GM23338 (cell line): Measurements from ENCODE around the gene VPS52. TPM values are rescaled to one million over a fixed set of nuclear protein-coding genes. Genes with fewer than 3 reads are reported as not detected.

Experiments used
- ATAC-seq: fragments of 200-7000 bp; cut with Tn5 transposase; 3 replicates; pipeline ENCODE4 v1.9.1; 2020
- DNase-seq: peaks from one replicate; pipeline ENCODE4 v3.0.0-alpha.2; 2015; ENCODE audit warnings: low spot score
- H2AFZ ChIP-seq: fragments of 200-600 bp; sonication (generic); 2 replicates; pipeline ENCODE4 v1.8.0; 2016; ENCODE audit warnings: antibody characterized with exemption, mild to moderate bottlenecking, moderate library complexity
- H3F3A ChIP-seq: fragments of 200-600 bp; sonication (generic); replicated peaks from 2 replicates; pipeline ENCODE4 v1.8.0; 2017; ENCODE audit warnings: antibody characterized with exemption, mixed run types, low read depth
- H3K27ac ChIP-seq: fragments of 200-600 bp; sonication (generic); 2 replicates; pipeline ENCODE4 v1.6.1; 2016; ENCODE audit warnings: low read depth
- H3K27me3 ChIP-seq: fragments of 200-600 bp; sonication (generic); 2 replicates; pipeline ENCODE4 v1.8.0; 2016; ENCODE audit warnings: mild to moderate bottlenecking, mixed run types, moderate library complexity; ENCODE audit not compliant: insufficient read depth
- H3K36me3 ChIP-seq: fragments of 200-600 bp; sonication (generic); 2 replicates; pipeline ENCODE4 v1.8.0; 2016; ENCODE audit warnings: mild to moderate bottlenecking; ENCODE audit not compliant: insufficient read depth
- H3K4me1 ChIP-seq: fragments of 200-600 bp; sonication (generic); 2 replicates; pipeline ENCODE4 v1.8.0; 2016; ENCODE audit warnings: mild to moderate bottlenecking, moderate library complexity; ENCODE audit not compliant: insufficient read depth
- H3K4me2 ChIP-seq: fragments of 200-600 bp; sonication (generic); 2 replicates; pipeline ENCODE4 v1.7.1; 2017; ENCODE audit warnings: mixed run types
- H3K4me3 ChIP-seq: fragments of 200-600 bp; sonication (generic); 2 replicates; pipeline ENCODE4 v1.6.1; 2016; ENCODE audit warnings: mixed run types
- H3K79me2 ChIP-seq: fragments of 200-600 bp; sonication (generic); replicated peaks from 2 replicates; pipeline ENCODE4 v1.8.0; 2017; ENCODE audit warnings: mild to moderate bottlenecking; ENCODE audit not compliant: insufficient read depth
- H3K9me2 ChIP-seq: fragments of 200-600 bp; sonication (generic); 2 replicates; pipeline ENCODE4 v1.8.0; 2017; ENCODE audit not compliant: insufficient read depth
- H4K20me1 ChIP-seq: fragments of 200-600 bp; sonication (generic); replicated peaks from 2 replicates; pipeline ENCODE4 v1.8.0; 2017; ENCODE audit warnings: mild to moderate bottlenecking; ENCODE audit not compliant: insufficient read depth
- H3K27ac Mint-ChIP-seq: 2 replicates; pipeline ENCODE4 v1.8.0; 2020; ENCODE audit warnings: inconsistent platforms, mild to moderate bottlenecking, moderate library complexity, mixed read lengths
- H3K27me3 Mint-ChIP-seq: 3 replicates; pipeline ENCODE4 v1.8.0; 2022; ENCODE audit warnings: low read depth, mild to moderate bottlenecking, moderate library complexity, mixed read lengths, inconsistent platforms; ENCODE audit not compliant: insufficient read depth, poor library complexity
- H3K36me3 Mint-ChIP-seq: 3 replicates; pipeline ENCODE4 v1.8.0; 2021; ENCODE audit warnings: low read depth, mild to moderate bottlenecking, inconsistent platforms, moderate library complexity, mixed read lengths
- H3K4me1 Mint-ChIP-seq: 3 replicates; pipeline ENCODE4 v1.8.0; 2020; ENCODE audit warnings: mild to moderate bottlenecking, inconsistent platforms, mixed read lengths
- H3K4me3 Mint-ChIP-seq: 3 replicates; pipeline ENCODE4 v1.8.0; 2021; ENCODE audit warnings: moderate library complexity, mild to moderate bottlenecking, inconsistent platforms, mixed read lengths
- H3K9me3 Mint-ChIP-seq: 3 replicates; pipeline ENCODE4 v1.8.0; 2020; ENCODE audit warnings: moderate library complexity, mild to moderate bottlenecking, inconsistent platforms, mixed read lengths
- EZH2phosphoT487 ChIP-seq: fragments of 200-600 bp; sonication (generic); IDR thresholded peaks from one replicate; pipeline ENCODE4 v1.8.1; 2018; ENCODE audit warnings: antibody characterized with exemption; ENCODE audit not compliant: unreplicated experiment
- JUNB ChIP-seq: IDR thresholded peaks from one replicate; pipeline ENCODE4 v1.6.1; 2016; ENCODE audit warnings: antibody characterized with exemption; ENCODE audit not compliant: unreplicated experiment
- ZNF114 ChIP-seq: fragments of 250-450 bp; sonication (Bioruptor Pico); IDR thresholded peaks from 2 replicates; pipeline ENCODE4 v1.5.0; 2020; ENCODE audit warnings: mild to moderate bottlenecking, moderate library complexity
- polyA plus RNA-seq: library from polyadenylated mRNA; unstranded; fragments of >200 nt; fragmentation: Nextera tagmentation; extraction: Ambion mirVana; gene quantifications from 2 replicates; pipeline ENCODE4 v1.2.1, GENCODE V29; 2016
- total RNA-seq: library from RNA; depleted of rRNA; stranded (reverse); fragments of >200 nt; shearing (Covaris generic); gene quantifications from 2 replicates; pipeline ENCODE4 v1.2.3, GENCODE V29; 2014
- TF ChIP-seq, protein P1 (sequence below): IDR thresholded peaks from one replicate; pipeline ENCODE4 v1.6.1; 2018; ENCODE audit warnings: antibody characterized with exemption; ENCODE audit not compliant: unreplicated experiment
- TF ChIP-seq, protein P2 (sequence below), 2 experiments: fragments of 200-600 bp in 1 of 2; sonication (generic) in 1 of 2; conservative IDR thresholded peaks; 2 replicates each; pipeline versions ENCODE4 v1.5.1 to v1.6.1; 2016 to 2017; ENCODE audit warnings: antibody characterized with exemption in 2 of 2, low read depth in 2 of 2, mild to moderate bottlenecking in 2 of 2, moderate library complexity in 1 of 2
- TF ChIP-seq, protein P3 (sequence below): fragments of 250-450 bp; sonication (Bioruptor Pico); IDR thresholded peaks from 2 replicates; pipeline ENCODE4 v1.5.0; 2020; ENCODE audit warnings: mild to moderate bottlenecking, moderate library complexity

The VPS52 gene
- total and polyA plus RNA-seq, 2 experiments from 2014 or later = 27.9 to 31.1 TPM

DNA sequence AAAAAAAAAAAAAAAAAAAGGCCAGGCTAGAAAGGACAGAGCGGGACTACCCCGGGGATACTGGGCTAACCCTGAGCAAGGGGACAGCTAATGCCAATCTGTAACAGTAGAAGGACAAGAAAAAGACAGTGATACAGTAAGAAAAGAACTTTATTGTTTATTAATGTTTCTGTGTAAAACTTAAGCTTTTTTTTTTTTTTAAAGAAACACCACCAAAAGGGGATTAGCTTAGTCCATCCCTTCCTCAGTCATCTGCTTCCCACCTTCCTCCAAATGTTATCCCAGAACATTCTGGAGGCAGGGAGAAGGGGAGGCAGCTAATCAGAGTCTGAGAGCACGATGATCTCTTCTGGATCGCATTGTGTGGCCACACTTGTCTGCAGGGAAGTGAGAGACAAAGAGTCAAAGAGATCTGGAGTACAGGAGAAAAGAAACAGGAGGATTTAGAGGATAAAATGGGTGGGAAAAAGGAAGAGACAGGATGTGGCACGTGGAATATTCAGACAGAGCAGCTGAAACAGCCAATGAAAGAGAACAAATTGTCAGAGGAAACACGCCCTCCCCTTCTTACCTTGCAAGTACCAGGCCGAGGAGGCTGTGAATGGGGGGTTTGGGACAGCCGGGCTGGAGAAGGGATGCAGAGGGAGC, 46.9 kb upstream of the VPS52 start:
- Mint-ChIP-seq H3K4me3 (peak overlapping the region; percentile 93), H3K9me3 (no peaks in the 10 kb centered on the region; the same call in 1 of the 3 replicates), H3K27me3 (peaks cover 22% of the 10 kb centered on the region), H3K36me3 (peaks cover 42% of the 10 kb centered on the region), H3K4me1 (peaks cover 66% of the 10 kb centered on the region), H3K27ac (peak overlapping the region; percentile 98)
- ATAC-seq (no peak), DNase-seq (no peak)
- H3K27me3 ChIP-seq = no peaks in the 10 kb centered on the region
- peak overlapping the region; percentile 51 for H3K4me3 ChIP-seq
- H3K9me2 ChIP-seq = no peaks in the 10 kb centered on the region
- H4K20me1 ChIP-seq = peaks cover 11% of the 10 kb centered on the region
- H3K79me2 ChIP-seq = peaks cover 36% of the 10 kb centered on the region
- H3F3A ChIP-seq = peaks cover 20% of the 10 kb centered on the region
- H3K27ac ChIP-seq = peak overlapping the region; percentile 86
- TF ChIP-seq, protein P1, sequence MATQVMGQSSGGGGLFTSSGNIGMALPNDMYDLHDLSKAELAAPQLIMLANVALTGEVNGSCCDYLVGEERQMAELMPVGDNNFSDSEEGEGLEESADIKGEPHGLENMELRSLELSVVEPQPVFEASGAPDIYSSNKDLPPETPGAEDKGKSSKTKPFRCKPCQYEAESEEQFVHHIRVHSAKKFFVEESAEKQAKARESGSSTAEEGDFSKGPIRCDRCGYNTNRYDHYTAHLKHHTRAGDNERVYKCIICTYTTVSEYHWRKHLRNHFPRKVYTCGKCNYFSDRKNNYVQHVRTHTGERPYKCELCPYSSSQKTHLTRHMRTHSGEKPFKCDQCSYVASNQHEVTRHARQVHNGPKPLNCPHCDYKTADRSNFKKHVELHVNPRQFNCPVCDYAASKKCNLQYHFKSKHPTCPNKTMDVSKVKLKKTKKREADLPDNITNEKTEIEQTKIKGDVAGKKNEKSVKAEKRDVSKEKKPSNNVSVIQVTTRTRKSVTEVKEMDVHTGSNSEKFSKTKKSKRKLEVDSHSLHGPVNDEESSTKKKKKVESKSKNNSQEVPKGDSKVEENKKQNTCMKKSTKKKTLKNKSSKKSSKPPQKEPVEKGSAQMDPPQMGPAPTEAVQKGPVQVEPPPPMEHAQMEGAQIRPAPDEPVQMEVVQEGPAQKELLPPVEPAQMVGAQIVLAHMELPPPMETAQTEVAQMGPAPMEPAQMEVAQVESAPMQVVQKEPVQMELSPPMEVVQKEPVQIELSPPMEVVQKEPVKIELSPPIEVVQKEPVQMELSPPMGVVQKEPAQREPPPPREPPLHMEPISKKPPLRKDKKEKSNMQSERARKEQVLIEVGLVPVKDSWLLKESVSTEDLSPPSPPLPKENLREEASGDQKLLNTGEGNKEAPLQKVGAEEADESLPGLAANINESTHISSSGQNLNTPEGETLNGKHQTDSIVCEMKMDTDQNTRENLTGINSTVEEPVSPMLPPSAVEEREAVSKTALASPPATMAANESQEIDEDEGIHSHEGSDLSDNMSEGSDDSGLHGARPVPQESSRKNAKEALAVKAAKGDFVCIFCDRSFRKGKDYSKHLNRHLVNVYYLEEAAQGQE = no peak
- TF ChIP-seq ZNF114 (CRISPR knock-in tag) (no peak), EZH2phosphoT487 (no peak), JUNB (no peak)
- TF ChIP-seq, protein P2, sequence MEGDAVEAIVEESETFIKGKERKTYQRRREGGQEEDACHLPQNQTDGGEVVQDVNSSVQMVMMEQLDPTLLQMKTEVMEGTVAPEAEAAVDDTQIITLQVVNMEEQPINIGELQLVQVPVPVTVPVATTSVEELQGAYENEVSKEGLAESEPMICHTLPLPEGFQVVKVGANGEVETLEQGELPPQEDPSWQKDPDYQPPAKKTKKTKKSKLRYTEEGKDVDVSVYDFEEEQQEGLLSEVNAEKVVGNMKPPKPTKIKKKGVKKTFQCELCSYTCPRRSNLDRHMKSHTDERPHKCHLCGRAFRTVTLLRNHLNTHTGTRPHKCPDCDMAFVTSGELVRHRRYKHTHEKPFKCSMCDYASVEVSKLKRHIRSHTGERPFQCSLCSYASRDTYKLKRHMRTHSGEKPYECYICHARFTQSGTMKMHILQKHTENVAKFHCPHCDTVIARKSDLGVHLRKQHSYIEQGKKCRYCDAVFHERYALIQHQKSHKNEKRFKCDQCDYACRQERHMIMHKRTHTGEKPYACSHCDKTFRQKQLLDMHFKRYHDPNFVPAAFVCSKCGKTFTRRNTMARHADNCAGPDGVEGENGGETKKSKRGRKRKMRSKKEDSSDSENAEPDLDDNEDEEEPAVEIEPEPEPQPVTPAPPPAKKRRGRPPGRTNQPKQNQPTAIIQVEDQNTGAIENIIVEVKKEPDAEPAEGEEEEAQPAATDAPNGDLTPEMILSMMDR (conservative IDR thresholded peaks at IDR 0.05; ENCODE audit: low read depth in 2 of 2) = no peak
- TF ChIP-seq, protein P3, sequence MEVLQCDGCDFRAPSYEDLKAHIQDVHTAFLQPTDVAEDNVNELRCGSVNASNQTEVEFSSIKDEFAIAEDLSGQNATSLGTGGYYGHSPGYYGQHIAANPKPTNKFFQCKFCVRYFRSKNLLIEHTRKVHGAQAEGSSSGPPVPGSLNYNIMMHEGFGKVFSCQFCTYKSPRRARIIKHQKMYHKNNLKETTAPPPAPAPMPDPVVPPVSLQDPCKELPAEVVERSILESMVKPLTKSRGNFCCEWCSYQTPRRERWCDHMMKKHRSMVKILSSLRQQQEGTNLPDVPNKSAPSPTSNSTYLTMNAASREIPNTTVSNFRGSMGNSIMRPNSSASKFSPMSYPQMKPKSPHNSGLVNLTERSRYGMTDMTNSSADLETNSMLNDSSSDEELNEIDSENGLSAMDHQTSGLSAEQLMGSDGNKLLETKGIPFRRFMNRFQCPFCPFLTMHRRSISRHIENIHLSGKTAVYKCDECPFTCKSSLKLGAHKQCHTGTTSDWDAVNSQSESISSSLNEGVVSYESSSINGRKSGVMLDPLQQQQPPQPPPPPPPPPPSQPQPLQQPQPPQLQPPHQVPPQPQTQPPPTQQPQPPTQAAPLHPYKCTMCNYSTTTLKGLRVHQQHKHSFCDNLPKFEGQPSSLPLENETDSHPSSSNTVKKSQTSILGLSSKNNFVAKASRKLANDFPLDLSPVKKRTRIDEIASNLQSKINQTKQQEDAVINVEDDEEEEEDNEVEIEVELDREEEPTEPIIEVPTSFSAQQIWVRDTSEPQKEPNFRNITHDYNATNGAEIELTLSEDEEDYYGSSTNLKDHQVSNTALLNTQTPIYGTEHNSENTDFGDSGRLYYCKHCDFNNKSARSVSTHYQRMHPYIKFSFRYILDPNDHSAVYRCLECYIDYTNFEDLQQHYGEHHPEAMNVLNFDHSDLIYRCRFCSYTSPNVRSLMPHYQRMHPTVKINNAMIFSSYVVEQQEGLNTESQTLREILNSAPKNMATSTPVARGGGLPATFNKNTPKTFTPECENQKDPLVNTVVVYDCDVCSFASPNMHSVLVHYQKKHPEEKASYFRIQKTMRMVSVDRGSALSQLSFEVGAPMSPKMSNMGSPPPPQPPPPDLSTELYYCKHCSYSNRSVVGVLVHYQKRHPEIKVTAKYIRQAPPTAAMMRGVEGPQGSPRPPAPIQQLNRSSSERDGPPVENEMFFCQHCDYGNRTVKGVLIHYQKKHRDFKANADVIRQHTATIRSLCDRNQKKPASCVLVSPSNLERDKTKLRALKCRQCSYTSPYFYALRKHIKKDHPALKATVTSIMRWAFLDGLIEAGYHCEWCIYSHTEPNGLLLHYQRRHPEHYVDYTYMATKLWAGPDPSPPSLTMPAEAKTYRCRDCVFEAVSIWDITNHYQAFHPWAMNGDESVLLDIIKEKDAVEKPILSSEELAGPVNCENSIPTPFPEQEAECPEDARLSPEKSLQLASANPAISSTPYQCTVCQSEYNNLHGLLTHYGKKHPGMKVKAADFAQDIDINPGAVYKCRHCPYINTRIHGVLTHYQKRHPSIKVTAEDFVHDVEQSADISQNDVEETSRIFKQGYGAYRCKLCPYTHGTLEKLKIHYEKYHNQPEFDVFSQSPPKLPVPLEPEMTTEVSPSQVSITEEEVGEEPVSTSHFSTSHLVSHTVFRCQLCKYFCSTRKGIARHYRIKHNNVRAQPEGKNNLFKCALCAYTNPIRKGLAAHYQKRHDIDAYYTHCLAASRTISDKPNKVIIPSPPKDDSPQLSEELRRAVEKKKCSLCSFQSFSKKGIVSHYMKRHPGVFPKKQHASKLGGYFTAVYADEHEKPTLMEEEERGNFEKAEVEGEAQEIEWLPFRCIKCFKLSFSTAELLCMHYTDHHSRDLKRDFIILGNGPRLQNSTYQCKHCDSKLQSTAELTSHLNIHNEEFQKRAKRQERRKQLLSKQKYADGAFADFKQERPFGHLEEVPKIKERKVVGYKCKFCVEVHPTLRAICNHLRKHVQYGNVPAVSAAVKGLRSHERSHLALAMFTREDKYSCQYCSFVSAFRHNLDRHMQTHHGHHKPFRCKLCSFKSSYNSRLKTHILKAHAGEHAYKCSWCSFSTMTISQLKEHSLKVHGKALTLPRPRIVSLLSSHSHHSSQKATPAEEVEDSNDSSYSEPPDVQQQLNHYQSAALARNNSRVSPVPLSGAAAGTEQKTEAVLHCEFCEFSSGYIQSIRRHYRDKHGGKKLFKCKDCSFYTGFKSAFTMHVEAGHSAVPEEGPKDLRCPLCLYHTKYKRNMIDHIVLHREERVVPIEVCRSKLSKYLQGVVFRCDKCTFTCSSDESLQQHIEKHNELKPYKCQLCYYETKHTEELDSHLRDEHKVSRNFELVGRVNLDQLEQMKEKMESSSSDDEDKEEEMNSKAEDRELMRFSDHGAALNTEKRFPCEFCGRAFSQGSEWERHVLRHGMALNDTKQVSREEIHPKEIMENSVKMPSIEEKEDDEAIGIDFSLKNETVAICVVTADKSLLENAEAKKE (CRISPR knock-in tag) = no peak
- no peak overlapping the region for H2AFZ ChIP-seq
- H3K4me2 ChIP-seq = peak overlapping the region; percentile 58
- peaks cover 40% of the 10 kb centered on the region for H3K4me1 ChIP-seq
- H3K36me3 ChIP-seq = peaks cover 14% of the 10 kb centered on the region
